Central memory CD8-positive, alpha-beta T cell (primary cell): Measurements from ENCODE around the gene SHH.

Experiments
- ATAC-seq: fragments of 150-1000 bp; cut with Tn5 transposase; replicated peaks from 2 replicates; pipeline ENCODE4 v1.10.0; 2022; ENCODE audit warnings: mild to moderate bottlenecking, moderate FRiP score, moderate number of reproducible peaks; ENCODE audit not compliant: poor library complexity, severe bottlenecking; ENCODE audit errors: extremely low read depth
- DNase-seq, 2 donors: peaks; one replicate each; pipeline ENCODE4 v3.0.0; 2021; ENCODE audit warnings: low spot score in 2 of 2
- H3K27ac Mint-ChIP-seq: one replicate; pipeline ENCODE4 v1.8.0; 2022; ENCODE audit warnings: low read depth, mild to moderate bottlenecking, moderate library complexity, mixed read lengths
- H3K27me3 Mint-ChIP-seq: one replicate; pipeline ENCODE4 v1.8.0; 2022; ENCODE audit warnings: mixed read lengths
- H3K36me3 Mint-ChIP-seq: one replicate; pipeline ENCODE4 v1.8.0; 2022; ENCODE audit warnings: mild to moderate bottlenecking, moderate library complexity, mixed read lengths; ENCODE audit not compliant: insufficient read depth
- H3K4me1 Mint-ChIP-seq: one replicate; pipeline ENCODE4 v1.8.0; 2022; ENCODE audit warnings: mixed read lengths
- H3K4me3 Mint-ChIP-seq: one replicate; pipeline ENCODE4 v1.8.0; 2022; ENCODE audit warnings: mild to moderate bottlenecking, moderate library complexity, mixed read lengths
- H3K9me3 Mint-ChIP-seq: one replicate; pipeline ENCODE4 v1.8.0; 2022; ENCODE audit warnings: mixed read lengths

SHH gene

DNA sequence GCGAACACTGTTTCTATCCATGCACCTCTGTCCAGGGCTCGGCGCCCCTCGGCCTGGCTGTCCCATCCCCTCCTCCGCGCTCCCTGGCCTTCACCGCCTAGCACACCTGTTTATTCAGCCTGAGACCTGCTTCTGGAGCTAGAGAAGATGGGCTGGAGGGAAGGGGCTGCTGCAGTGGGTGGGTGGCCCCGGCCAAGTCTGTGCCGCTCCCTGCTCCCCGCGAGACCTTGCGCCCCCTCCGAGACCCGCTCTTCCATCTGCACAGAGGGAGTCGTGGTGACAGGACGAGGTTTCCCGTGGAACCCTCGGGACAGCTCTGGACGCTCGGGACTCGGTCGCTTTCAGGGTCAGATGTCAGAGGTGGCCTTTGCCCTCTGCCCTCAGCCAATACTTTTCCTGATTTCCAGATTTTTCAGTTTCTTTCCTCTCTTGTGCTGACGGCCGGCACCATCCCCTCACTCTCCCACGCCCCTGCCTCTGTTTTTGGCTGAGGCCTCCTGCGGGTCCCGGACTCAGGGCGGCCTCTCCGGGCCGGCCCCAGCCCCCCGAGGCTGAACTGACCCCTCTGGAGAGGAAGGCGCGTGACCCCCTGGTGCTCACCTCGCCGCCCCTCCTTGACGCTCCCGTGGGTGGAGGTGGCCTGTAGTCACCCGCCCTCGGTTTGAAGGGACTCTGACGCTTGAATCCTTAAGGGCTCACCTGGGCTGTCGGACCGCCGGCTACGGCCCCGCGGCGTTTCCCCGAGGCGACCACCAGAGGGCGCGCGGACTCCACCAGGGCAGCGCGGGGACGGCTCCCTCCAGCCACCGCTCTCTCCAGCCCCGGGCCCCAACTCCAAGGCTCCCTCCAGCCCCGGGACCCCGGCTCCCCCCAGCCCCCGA lies 15.6 kb downstream of the SHH start:
- H3K27ac Mint-ChIP-seq, result no peak overlapping the region
- peaks cover 1% of the 10 kb centered on the region for H3K36me3 Mint-ChIP-seq
- no peaks in the 10 kb centered on the region for H3K4me1 Mint-ChIP-seq
- no peak overlapping the region for H3K4me3 Mint-ChIP-seq
- H3K27me3 Mint-ChIP-seq, result peaks cover 36% of the 10 kb centered on the region
- DNase-seq (peak; percentile 33 to 56), ATAC-seq (peak; percentile 43)
- no peaks in the 10 kb centered on the region for H3K9me3 Mint-ChIP-seq

DNA sequence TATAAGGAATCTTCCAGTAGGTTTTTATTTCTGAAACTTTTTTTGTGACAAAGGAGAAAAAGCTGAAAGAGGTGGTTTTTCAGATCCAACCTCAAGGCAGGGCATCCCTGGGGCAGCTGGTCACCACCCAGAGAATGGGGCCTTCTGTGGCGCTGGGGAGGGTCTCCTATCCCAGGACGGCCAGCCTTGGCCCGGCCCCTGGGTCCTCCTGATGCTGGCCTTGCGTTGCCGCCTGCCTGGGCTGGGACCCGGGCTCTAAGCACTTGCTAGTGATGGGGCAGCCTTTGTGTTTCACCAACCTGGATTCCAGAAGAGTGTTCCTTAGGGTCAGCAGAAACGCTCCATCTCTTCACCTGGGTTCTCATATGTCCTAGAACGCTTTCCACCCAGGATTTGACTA lies 16.3 kb downstream of the SHH start:
- no peaks in the 10 kb centered on the region for H3K9me3 Mint-ChIP-seq

DNA sequence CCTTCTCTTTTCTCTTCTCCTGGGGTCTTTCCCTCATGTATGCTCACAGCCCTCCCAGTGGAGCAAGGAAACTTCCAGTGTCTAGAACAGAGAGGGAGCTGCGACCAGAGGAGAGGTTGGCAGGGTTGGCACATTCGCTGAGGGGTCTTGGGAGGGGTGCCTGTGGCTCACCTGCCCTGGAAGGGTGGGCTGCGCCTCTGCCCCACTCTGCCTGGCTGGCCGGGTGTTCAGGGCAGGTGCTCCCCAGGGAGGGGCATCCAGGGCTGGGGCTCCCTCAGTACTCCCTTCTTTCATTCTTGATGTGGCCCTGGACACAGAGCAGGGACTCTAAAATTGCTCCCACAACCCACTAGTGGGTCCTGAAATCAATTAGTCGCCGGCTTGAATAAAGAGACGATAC lies 16.9 kb downstream of the SHH start:
- H3K27ac Mint-ChIP-seq, result no peak overlapping the region
- peaks cover 23% of the 10 kb centered on the region for H3K27me3 Mint-ChIP-seq
- DNase-seq (no peak), ATAC-seq (no peak)
- H3K4me1 Mint-ChIP-seq, result no peaks in the 10 kb centered on the region
- no peak overlapping the region for H3K4me3 Mint-ChIP-seq
- peaks cover 1% of the 10 kb centered on the region for H3K36me3 Mint-ChIP-seq
- H3K9me3 Mint-ChIP-seq, result no peaks in the 10 kb centered on the region

More for the DNA sequence above, 16.3 kb downstream of the SHH start:
- ATAC-seq, result no peak
- no peaks in the 10 kb centered on the region for H3K4me1 Mint-ChIP-seq
- no peak overlapping the region for H3K4me3 Mint-ChIP-seq
- peaks cover 29% of the 10 kb centered on the region for H3K27me3 Mint-ChIP-seq
- DNase-seq, result no peak
- H3K36me3 Mint-ChIP-seq, result peaks cover 1% of the 10 kb centered on the region
- H3K27ac Mint-ChIP-seq, result no peak overlapping the region

DNA sequence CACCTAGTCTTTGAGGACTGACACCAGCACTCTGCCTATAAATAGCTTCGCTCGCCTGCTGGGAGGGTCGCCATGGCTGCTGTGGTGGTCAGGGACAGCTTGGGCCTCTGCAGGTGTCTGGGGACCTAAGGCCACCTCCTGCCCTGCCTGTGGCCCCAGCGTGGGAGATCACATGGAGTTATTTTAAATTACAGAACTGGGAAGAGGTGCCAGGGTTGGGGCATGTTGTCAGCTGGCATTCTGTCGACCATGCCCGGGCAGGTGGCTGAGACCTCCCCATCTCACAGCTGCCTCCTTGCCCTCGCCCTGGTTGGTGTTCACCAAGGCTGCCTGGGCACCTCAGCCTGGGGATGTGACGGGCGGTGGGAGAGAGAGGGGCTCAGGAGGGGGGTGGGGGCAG lies 18.1 kb downstream of the SHH start:
- DNase-seq (no peak), ATAC-seq (no peak)
- no peak overlapping the region for H3K27ac Mint-ChIP-seq
- H3K9me3 Mint-ChIP-seq, result no peaks in the 10 kb centered on the region
- no peaks in the 10 kb centered on the region for H3K4me1 Mint-ChIP-seq
- H3K36me3 Mint-ChIP-seq, result peaks cover 1% of the 10 kb centered on the region
- H3K27me3 Mint-ChIP-seq, result peaks cover 11% of the 10 kb centered on the region
- H3K4me3 Mint-ChIP-seq, result no peak overlapping the region

DNA sequence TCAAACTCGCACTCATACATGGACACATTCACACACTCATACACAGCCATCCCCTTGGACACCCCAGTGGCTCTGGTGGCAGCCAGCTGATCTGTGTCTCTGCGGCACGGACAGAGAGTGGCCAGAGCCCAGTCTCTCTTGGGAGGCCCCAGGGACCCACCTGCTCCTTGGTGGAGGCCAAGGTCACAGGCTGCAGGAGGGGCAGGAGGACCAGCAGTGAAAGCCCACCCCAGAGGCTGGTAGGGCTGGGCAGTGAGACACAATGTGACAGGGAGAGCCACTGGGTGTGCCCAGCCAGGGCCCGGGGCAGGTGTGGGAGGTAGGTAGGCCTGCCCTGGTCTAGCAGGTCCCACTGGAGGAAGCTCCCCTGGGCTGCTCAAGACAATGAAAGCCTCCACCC lies 18.5 kb downstream of the SHH start:
- DNase-seq (no peak), ATAC-seq (no peak)
- H3K4me1 Mint-ChIP-seq, result no peaks in the 10 kb centered on the region
- H3K27me3 Mint-ChIP-seq, result peaks cover 7% of the 10 kb centered on the region
- H3K9me3 Mint-ChIP-seq, result no peaks in the 10 kb centered on the region
- no peak overlapping the region for H3K27ac Mint-ChIP-seq
- H3K4me3 Mint-ChIP-seq, result no peak overlapping the region
- H3K36me3 Mint-ChIP-seq, result peaks cover 3% of the 10 kb centered on the region

DNA sequence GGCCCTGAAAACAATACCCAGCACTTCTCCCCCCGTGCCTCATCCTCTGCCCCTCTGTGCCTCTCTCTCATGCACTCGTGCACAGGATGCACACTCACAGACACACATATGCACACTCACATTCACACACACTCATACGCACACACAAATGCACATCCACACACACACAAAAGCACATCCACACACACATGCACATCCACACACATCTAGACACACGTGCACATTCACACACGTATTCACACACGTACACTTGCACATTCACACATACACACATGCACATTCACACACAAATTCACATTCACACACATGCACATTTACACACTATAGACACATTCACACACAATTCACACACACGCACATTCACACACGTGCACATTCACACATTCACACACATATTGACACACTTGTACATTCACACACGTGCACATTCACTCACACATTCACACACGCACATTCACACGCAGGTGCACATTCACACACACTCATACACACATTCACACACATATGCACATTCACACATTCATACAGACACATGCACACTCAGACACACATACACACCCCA lies 19.2 kb downstream of the SHH start:
- Mint-ChIP-seq H3K4me3 (no peak overlapping the region), H3K27ac (no peak overlapping the region), H3K27me3 (peaks cover under 1% of the 10 kb centered on the region), H3K4me1 (no peaks in the 10 kb centered on the region), H3K9me3 (no peaks in the 10 kb centered on the region), H3K36me3 (peaks cover 3% of the 10 kb centered on the region)
- DNase-seq (no peak), ATAC-seq (no peak)

DNA sequence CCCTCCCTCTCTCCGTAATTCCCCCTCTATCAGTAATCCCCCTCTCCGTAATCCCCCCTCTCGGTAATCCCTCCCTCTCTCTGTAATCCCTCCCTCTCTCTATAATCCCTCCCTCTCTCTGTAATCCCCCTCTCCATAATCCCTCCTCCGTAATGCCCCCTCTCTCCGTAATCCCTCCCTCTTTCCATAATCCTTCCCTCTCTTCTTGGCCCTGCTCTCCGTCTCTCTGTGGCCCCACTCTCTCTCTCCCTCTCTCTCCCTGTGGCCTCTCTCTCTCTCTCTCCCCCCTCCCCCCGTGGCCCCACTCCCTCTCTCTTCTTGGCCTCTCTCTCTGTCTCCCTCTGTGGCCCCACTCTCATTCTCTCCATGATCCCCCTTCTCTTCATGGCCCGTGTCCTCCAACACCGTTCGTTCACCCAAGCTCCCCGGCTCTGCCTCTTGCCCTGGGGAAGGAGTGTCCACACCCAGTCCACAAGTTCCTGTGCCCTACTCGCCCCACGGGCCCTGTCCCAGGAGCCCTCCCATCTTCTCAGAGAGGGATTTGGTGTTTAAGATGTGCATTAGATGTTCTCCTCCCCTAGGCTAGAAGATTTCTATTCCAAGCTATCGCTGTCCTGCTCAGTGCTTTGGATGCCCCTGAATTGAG lies 19.8 kb downstream of the SHH start:
- no peaks in the 10 kb centered on the region for H3K9me3 Mint-ChIP-seq
- H3K4me3 Mint-ChIP-seq, result no peak overlapping the region
- peaks cover 5% of the 10 kb centered on the region for H3K4me1 Mint-ChIP-seq
- H3K36me3 Mint-ChIP-seq, result peaks cover 3% of the 10 kb centered on the region
- H3K27me3 Mint-ChIP-seq, result no peaks in the 10 kb centered on the region
- DNase-seq (no peak), ATAC-seq (no peak)
- H3K27ac Mint-ChIP-seq, result no peak overlapping the region

DNA sequence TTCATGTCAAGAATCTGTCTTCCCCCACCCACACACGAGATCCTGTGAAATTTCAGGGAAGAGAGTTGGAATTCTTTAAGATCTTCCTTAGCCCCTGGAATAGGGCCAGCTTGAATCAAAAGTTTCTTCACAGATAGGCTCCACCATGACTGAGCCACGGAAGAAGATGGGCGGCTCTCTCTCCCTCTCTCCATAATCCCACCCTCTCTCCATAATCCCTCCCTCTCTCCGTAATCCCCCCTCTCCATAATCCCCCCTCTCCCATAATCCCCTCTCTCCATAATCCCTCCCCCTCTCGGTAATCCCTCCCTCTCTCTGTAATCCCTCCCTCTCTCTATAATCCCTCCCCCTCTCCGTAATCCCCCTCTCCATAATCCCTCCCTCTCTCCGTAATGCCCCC lies 20.4 kb downstream of the SHH start:
- H3K9me3 Mint-ChIP-seq, result no peaks in the 10 kb centered on the region
- DNase-seq (no peak), ATAC-seq (no peak)
- H3K27ac Mint-ChIP-seq, result no peak overlapping the region
- peaks cover 3% of the 10 kb centered on the region for H3K36me3 Mint-ChIP-seq
- H3K4me1 Mint-ChIP-seq, result peaks cover 5% of the 10 kb centered on the region
- H3K27me3 Mint-ChIP-seq, result no peaks in the 10 kb centered on the region
- H3K4me3 Mint-ChIP-seq, result no peak overlapping the region

DNA sequence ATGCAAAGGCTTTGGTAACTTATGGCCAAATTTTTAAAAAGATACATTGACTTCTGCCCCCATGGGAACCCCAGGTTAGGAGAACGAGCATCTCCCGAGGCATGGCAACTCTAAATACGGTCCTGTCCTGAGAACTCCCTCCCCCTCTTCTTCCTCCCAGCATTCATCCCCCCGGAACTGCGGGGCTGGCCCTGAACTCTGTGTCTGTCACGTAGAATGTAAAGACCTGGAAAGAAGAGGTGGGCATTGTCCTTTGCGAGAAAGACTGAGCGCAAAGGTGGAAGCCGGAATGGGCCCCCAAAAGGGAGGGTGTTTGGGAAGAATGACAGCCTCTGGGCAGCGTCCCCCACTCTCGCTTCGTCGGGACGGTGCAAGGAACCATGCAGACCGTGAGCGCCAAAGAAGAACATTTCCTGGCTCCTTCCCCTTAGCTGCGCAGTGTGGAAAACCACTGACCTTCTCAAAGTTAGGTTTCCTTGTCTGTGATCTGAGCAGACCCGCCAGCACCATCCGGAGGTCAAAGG lies 21.0 kb downstream of the SHH start:
- Mint-ChIP-seq H3K4me3 (no peak overlapping the region), H3K4me1 (peaks cover 6% of the 10 kb centered on the region), H3K27me3 (no peaks in the 10 kb centered on the region), H3K9me3 (no peaks in the 10 kb centered on the region), H3K27ac (no peak overlapping the region), H3K36me3 (peaks cover 2% of the 10 kb centered on the region)
- ATAC-seq (no peak), DNase-seq (no peak)

DNA sequence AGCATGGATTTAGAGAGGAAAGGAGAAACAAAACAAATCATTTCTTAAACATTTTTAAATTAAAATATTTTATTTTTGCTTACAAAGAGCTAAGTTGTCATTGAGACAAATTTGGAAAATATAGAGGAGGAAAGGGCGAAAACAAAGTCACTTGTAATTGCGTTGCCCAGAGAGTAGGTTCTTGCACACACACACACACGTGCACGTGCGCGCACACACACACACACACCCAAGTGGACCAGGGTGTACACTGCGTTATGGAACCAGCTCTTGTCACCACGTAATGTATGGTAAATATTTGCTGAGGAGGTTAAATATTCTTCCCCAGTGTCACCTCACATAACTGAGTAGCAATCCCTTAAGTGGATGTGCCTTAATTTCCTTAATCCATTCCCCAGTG lies 21.6 kb downstream of the SHH start:
- Mint-ChIP-seq H3K4me3 (no peak overlapping the region), H3K27me3 (no peaks in the 10 kb centered on the region), H3K27ac (no peak overlapping the region), H3K9me3 (no peaks in the 10 kb centered on the region), H3K4me1 (peaks cover 12% of the 10 kb centered on the region), H3K36me3 (peaks cover 4% of the 10 kb centered on the region)
- no peak for ATAC-seq
- DNase-seq, result no peak

DNA sequence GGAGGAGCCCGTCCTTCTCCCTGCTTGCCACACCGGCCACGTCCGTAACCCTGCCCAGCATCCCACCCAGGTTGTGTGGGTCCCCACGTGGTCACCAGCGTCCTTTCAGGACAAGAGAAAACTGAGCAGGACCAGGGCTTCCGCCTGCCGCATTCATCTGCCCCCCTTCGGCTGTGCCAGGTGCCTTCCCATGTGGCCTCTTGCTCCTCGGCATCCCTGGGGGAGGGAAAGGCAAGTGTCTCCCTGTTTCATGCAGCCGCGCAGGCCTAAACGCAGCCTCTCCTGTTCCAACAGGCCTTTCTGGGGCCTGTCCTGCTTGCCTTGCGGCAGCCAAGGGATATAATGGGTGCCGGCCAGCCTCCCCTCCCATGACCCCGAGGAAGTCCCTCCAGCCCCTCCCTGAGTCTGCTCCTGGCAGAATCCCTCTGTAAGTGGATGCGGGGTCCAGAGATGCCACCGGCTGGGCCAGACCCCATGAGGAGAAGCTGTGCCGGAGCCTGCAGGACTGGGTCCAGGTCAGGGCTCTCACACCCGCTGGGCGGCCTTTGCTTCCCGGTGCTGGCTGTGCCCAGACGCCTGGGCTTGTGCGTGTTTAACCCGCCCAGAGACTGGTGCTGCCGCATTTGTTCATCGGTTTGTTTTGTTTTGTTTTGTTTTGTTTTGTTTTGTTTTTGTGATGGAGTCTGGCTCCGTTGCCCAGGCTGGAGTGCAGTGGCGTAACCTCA lies 23.1 kb downstream of the SHH start:
- DNase-seq, result no peak
- peaks cover 12% of the 10 kb centered on the region for H3K4me1 Mint-ChIP-seq
- no peak for ATAC-seq
- H3K27ac Mint-ChIP-seq, result no peak overlapping the region
- peaks cover 4% of the 10 kb centered on the region for H3K36me3 Mint-ChIP-seq
- no peaks in the 10 kb centered on the region for H3K27me3 Mint-ChIP-seq
- no peak overlapping the region for H3K4me3 Mint-ChIP-seq
- no peaks in the 10 kb centered on the region for H3K9me3 Mint-ChIP-seq

DNA sequence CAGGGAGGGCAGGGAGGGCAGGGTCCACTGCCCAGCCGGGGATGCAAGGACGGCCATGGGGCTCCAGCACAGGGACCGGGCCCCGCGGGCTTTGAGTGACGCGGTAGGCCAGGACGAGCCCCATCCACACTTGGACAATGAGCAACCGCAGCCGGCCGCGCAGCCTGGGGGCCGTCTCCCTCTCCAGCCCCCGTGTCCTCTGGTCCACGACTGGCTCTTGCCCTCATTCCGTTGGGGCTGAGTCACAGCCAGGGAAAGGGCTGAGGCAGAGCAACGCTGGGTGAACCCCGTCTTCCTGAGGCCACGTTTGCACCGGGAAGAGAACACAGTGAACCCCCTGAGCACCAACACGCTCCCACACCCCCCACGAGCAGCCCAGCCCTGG lies 23.7 kb downstream of the SHH start:
- Mint-ChIP-seq H3K36me3 (peaks cover 8% of the 10 kb centered on the region), H3K4me3 (no peak overlapping the region), H3K27ac (no peak overlapping the region), H3K27me3 (no peaks in the 10 kb centered on the region), H3K9me3 (no peaks in the 10 kb centered on the region), H3K4me1 (peaks cover 12% of the 10 kb centered on the region)
- ATAC-seq, result no peak
- DNase-seq, result no peak
